ENCODE data around the gene SRP68.
A peak's percentile ranks its signal among the peaks of the same experiment; 100 is the strongest.

Gene SRP68

GRCh38 chr17:76072148-76072858 is at the start of gene SRP68:
Gene SRP68, minus strand, starts transcription at chr17:76072517. Its CDS starts 26 bp downstream, at chr17:76072491.
- DNase-seq (ENCODE audit: low read depth) = peak; percentile 67
- in situ Hi-C loops (cut with HindIII; ENCODE audit: low sequenced_read_pairs) = no loop called here
- no peak for TF ChIP-seq CTCF (IDR thresholded peaks at IDR 0.05; ENCODE audit: low read depth, low read length, missing control alignments)
- peak within 1 kb of the TSS; percentile 77 for H3K4me3 ChIP-seq (ENCODE audit: low read depth, low read length)

GRCh38 chr17:76121932-76122430 is 49.7 kb upstream of the SRP68 start:
- TF ChIP-seq CTCF (IDR thresholded peaks at IDR 0.05; ENCODE audit: low read depth, low read length, missing control alignments) = no peak
- H3K4me3 ChIP-seq (ENCODE audit: low read depth, low read length) = no peak overlapping the region
- in situ Hi-C loops (cut with HindIII; ENCODE audit: low sequenced_read_pairs) = no loop called here
- no peak for DNase-seq (ENCODE audit: low read depth)

GRCh38 chr17:76120658-76121008 is 48.3 kb upstream of the SRP68 start:
- no peak overlapping the region for H3K4me3 ChIP-seq (ENCODE audit: low read depth, low read length)
- in situ Hi-C loops (cut with HindIII; ENCODE audit: low sequenced_read_pairs) = no loop called here
- no peak for TF ChIP-seq CTCF (IDR thresholded peaks at IDR 0.05; ENCODE audit: low read depth, low read length, missing control alignments)
- DNase-seq (ENCODE audit: low read depth) = no peak

GRCh38 chr17:76119409-76120371 is 47.4 kb upstream of the SRP68 start:
- in situ Hi-C loops (cut with HindIII; ENCODE audit: low sequenced_read_pairs) = no loop called here
- DNase-seq (ENCODE audit: low read depth) = no peak
- no peak for TF ChIP-seq CTCF (IDR thresholded peaks at IDR 0.05; ENCODE audit: low read depth, low read length, missing control alignments)
- no peak overlapping the region for H3K4me3 ChIP-seq (ENCODE audit: low read depth, low read length)

GRCh38 chr17:76115138-76115754 is 42.9 kb upstream of the SRP68 start:
- no peak for TF ChIP-seq CTCF (IDR thresholded peaks at IDR 0.05; ENCODE audit: low read depth, low read length, missing control alignments)
- no peak for DNase-seq (ENCODE audit: low read depth)
- in situ Hi-C loops (cut with HindIII; ENCODE audit: low sequenced_read_pairs) = no loop called here
- no peak overlapping the region for H3K4me3 ChIP-seq (ENCODE audit: low read depth, low read length)

- H3K4me3 ChIP-seq (ENCODE audit: low read depth, low read length) = no peak overlapping the region
- in situ Hi-C loops (cut with HindIII; ENCODE audit: low sequenced_read_pairs) = no loop called here
- DNase-seq (ENCODE audit: low read depth) = no peak
- TF ChIP-seq CTCF (IDR thresholded peaks at IDR 0.05; ENCODE audit: low read depth, low read length, missing control alignments) = no peak
These were observed 39.6 kb upstream of the SRP68 start for GRCh38 chr17:76111956-76112355.

All from astrocyte of the cerebellum (primary cell).